Stimulated activated naive CD8-positive, alpha-beta T cell treated with anti-CD3 and anti-CD28 coated beads, Interleukin-15, Interleukin-2, amounts not matched to agents 100 ng/mL and 50 ng/mL, for 24 hours (primary cell): Measurements from ENCODE around the gene ANKRD11.
"Not testable (repeated sequence)": the region's sequence is repeated elsewhere in the genome, so short reads cannot be mapped to it uniquely, and the experiment has no call there.

ENCODE experiments used
- H3K27ac Mint-ChIP-seq: one replicate; pipeline ENCODE4 v1.8.0; 2021; ENCODE audit warnings: mild to moderate bottlenecking, mixed read lengths
- H3K27me3 Mint-ChIP-seq: one replicate; pipeline ENCODE4 v1.8.0; 2021; ENCODE audit warnings: mixed read lengths
- H3K36me3 Mint-ChIP-seq: one replicate; pipeline ENCODE4 v1.8.0; 2021; ENCODE audit warnings: low read depth, mixed read lengths
- H3K4me1 Mint-ChIP-seq: one replicate; pipeline ENCODE4 v1.8.0; 2021; ENCODE audit warnings: low read depth, mixed read lengths
- H3K4me3 Mint-ChIP-seq: one replicate; pipeline ENCODE4 v1.8.0; 2021; ENCODE audit warnings: mild to moderate bottlenecking, mixed read lengths
- H3K9me3 Mint-ChIP-seq: one replicate; pipeline ENCODE4 v1.8.0; 2021; ENCODE audit warnings: mixed read lengths

ANKRD11 gene

DNA sequence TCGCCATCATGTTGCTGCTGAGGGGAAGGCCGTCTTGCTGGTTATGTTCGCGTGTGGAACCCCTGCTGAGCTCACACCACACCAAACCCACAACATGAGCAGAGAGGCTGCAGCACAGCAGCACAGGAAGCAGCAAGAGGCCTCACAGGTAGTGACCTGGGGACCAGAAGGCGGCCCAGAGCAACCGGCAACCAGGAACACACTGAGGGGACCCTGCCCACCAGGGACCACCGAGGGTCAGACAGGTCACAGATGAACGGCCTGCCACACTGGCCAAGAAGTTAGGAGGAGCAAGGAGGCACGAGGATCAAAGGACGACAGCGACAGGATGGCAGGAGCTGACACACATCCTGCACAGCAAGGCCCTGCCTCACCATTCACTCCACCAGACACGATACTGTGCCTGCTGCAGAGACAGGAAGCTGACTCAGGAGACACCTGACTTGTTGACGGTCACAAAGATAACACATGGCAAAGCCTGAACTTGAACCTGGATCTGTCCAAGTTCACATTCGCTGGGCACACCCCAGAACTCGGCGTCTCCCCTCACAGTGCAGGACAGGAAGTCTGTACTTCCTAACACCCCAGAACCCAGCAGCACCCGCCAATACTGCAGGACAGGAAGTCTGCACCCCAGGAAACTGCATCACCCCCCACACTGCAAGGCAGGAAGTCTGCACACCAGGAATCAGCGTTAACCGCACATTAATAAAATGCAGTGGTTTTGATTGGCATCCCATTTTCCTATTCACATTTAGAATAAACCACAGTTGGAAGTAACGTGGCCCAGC, 174.4 kb downstream of the ANKRD11 start:
- Mint-ChIP-seq H3K36me3 (peaks cover 36% of the 10 kb centered on the region), H3K27ac (peak overlapping the region; percentile 92), H3K4me1 (peaks cover 91% of the 10 kb centered on the region), H3K27me3 (no peaks in the 10 kb centered on the region), H3K4me3 (peak overlapping the region; percentile 65), H3K9me3 (no peaks in the 10 kb centered on the region)

DNA sequence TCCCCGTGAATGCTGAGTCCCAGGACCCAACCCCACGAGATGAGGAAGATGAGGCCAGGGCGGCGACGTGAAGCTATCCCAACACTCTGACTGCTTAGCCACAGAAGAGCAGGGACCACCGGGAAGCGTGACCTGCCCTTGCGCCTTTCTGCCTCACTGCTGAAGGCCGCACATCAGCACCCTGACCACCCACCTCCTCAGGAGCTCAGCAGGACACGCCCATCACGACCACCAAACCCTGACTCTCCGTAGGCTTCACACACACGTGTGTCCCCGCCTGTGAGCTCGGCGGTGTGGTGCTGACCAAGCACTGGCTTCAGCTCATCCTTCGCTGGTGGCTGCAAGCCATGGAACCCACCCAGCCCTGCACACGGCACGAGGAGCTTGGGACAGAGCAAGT, 175.1 kb downstream of the ANKRD11 start:
- H3K27ac Mint-ChIP-seq = peak overlapping the region; percentile 92
- H3K36me3 Mint-ChIP-seq = peaks cover 41% of the 10 kb centered on the region
- peak overlapping the region; percentile 65 for H3K4me3 Mint-ChIP-seq
- H3K4me1 Mint-ChIP-seq = peaks cover 88% of the 10 kb centered on the region
- no peaks in the 10 kb centered on the region for H3K27me3 Mint-ChIP-seq
- no peaks in the 10 kb centered on the region for H3K9me3 Mint-ChIP-seq

DNA sequence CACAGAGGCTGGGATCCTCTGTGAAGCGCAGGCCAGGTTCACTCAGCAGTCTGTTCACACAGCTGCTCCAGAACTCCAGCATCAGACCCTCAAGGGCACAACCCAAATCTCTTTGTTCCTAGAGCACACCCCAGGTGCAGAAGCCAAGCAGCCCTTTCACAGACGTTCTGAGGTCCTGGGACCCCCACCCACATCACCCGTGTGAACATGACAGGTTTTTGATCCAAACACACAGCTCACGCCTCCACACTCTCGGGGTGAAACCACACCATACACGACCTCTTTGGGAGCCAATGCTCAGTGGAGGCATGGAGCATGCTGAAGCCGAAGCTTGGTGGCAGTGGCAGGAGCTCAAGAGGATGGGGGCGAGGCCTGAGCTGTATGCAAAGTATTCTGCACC, 175.5 kb downstream of the ANKRD11 start:
- H3K4me3 Mint-ChIP-seq = peak overlapping the region; percentile 65
- H3K36me3 Mint-ChIP-seq = peaks cover 36% of the 10 kb centered on the region
- peak overlapping the region; percentile 92 for H3K27ac Mint-ChIP-seq
- H3K27me3 Mint-ChIP-seq = no peaks in the 10 kb centered on the region
- peaks cover 88% of the 10 kb centered on the region for H3K4me1 Mint-ChIP-seq
- H3K9me3 Mint-ChIP-seq = no peaks in the 10 kb centered on the region

DNA sequence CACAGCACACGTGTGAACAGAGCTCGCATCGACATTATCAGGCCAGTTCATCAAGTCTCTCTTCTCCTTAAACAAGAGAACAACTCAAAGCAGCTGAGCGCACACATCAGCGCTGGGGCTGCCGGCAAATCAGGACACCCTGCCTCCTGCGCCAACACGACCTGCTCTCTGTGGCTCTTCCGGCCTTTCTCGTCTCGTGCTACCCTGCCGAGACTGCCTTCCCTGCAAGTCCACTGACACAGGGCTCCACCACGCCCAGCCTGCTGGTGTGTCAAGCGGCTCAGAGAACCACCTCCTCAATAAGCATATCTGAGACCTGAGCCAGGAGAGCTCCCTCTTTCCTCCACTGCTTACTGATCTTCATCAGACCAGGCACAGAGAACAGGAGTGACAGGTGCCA, 176.0 kb downstream of the ANKRD11 start:
- H3K4me3 Mint-ChIP-seq = peak overlapping the region; percentile 65
- H3K4me1 Mint-ChIP-seq = peaks cover 88% of the 10 kb centered on the region
- no peaks in the 10 kb centered on the region for H3K9me3 Mint-ChIP-seq
- peak overlapping the region; percentile 92 for H3K27ac Mint-ChIP-seq
- H3K36me3 Mint-ChIP-seq = peaks cover 34% of the 10 kb centered on the region
- no peaks in the 10 kb centered on the region for H3K27me3 Mint-ChIP-seq

DNA sequence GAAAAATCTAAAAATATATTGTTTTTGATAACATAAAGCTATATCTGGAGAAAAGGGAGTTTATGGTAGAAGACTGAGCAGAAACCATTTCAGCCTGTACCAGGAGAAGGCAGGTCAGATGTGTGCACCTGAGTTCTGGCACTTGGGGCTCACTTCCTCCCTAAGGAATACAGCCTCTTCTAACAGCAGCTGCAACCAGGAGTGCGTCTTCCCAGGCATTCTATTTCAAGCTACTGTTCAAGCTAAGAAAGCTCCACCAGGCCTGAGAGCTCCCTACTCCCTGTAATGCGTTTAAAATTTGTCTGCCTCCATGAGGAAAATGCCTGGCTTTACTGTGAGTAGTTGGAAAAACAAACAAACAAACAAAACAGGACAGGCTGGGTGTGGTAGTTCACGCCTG, 176.8 kb downstream of the ANKRD11 start:
- H3K36me3 Mint-ChIP-seq = peaks cover 36% of the 10 kb centered on the region
- peak overlapping the region; percentile 92 for H3K27ac Mint-ChIP-seq
- H3K4me1 Mint-ChIP-seq = peaks cover 88% of the 10 kb centered on the region
- no peaks in the 10 kb centered on the region for H3K27me3 Mint-ChIP-seq
- H3K9me3 Mint-ChIP-seq = no peaks in the 10 kb centered on the region
- no peak overlapping the region for H3K4me3 Mint-ChIP-seq

DNA sequence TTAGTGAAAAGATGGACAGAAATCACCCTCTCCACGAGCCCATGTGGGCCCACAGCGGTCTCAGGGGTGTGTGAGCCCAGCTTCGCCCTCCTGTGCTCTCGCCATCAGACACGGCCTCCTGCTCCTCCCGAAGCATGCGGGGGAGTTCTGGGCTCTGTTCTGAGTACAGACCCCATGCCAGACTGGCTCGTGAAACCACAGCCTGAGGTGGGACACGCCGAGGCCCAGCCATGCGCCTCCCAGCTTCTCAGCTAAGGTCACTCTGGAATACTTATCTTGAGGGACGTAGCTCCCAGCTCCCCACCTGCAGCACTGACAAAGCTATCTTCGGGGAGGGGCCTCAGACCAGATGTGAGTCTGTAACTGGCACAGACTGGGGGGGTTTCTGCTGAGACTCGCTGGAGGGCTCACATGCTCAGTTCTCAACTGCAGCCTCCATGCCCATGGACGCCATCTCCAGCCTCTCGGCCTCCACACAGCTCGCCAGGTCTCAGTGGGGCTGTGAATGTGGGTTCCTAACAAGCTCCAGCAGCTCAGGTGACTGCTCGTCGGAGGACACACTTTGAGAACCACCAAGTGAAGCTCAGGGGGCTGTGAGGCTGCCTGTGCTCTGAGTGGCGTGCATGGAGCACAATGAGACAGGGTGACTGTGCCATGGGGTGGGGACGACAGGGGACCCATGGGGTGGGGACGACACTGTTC, 177.6 kb downstream of the ANKRD11 start:
- H3K36me3 Mint-ChIP-seq = peaks cover 29% of the 10 kb centered on the region
- H3K27me3 Mint-ChIP-seq = no peaks in the 10 kb centered on the region
- no peak overlapping the region for H3K27ac Mint-ChIP-seq
- no peaks in the 10 kb centered on the region for H3K9me3 Mint-ChIP-seq
- H3K4me3 Mint-ChIP-seq = no peak overlapping the region
- peaks cover 88% of the 10 kb centered on the region for H3K4me1 Mint-ChIP-seq

DNA sequence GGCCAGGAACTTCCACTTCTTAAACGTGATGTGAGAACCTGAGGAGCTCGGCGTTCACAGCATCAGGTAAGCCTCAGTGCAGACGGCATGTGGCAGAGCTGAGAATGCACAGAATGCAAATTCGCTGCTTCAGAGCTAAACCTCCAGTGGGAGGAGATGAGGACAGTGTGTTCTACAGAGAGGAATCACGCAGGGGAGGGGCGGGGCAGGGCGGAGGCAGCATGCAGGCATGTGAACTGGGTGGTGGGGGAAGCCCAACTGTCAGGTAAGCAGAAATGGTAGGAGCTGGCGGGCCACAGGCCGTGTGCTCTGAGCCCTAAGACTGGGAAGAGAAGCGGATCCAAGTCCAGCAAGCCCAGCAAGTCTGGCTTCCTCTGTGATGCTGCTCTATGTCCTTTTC, 178.2 kb downstream of the ANKRD11 start:
- H3K9me3 Mint-ChIP-seq = no peaks in the 10 kb centered on the region
- peaks cover 88% of the 10 kb centered on the region for H3K4me1 Mint-ChIP-seq
- peak overlapping the region; percentile 51 for H3K27ac Mint-ChIP-seq
- H3K27me3 Mint-ChIP-seq = no peaks in the 10 kb centered on the region
- H3K4me3 Mint-ChIP-seq = no peak overlapping the region
- peaks cover 30% of the 10 kb centered on the region for H3K36me3 Mint-ChIP-seq

DNA sequence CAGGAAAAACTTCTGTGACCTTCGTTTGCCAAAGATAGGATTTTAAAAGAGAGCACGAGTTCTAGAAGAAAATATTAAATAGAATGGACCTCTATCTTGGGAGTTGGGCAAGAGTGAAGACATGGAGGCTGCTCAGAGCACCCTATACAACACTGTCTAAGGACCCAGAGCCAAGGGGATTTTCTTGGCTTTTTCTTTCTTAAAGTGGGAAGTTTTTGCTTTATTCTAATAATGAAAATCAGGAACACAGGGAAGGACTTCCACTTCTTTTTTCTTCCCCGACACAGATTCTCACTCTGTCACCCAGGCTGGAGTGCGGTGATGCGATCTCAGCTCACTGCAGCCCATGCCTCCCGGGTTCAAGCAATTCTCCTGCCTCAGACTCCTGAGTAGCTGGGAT, 178.7 kb downstream of the ANKRD11 start:
- Mint-ChIP-seq H3K9me3 (no peaks in the 10 kb centered on the region), H3K27me3 (no peaks in the 10 kb centered on the region), H3K4me1 (peaks cover 85% of the 10 kb centered on the region), H3K4me3 (no peak overlapping the region), H3K36me3 (peaks cover 33% of the 10 kb centered on the region), H3K27ac (peak overlapping the region; percentile 64)

DNA sequence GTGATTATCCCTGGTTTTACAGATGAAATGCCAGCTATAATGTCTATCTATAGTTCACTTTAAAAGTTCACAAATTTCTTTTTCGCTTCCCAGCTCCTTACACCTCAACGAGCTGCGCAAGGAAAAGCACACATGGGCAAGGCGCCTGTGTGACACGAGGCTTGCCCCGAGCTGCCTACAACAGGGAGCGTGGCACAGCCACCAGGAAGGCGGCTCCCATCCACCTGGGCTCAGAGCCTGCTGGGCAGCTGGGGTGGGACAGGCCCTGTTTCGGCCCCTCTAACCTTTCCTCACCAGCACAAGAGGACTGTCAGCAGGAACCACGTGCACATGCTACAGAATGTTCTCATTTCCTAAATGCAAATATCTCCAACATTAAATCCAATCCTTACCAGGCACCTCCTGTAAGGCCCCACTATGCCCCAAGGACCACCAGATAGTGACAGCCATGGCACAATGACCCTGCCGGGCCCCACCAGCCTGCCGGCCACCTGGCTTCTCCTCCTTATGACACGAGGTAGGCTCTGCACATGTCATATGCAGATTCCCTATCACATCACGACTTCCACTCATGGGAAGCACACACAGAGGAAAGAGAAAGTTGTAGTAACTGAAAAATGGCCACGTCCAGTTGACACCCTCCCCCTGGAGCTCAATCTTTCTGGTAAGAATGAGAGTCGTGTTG, 180.8 kb downstream of the ANKRD11 start:
- H3K4me1 Mint-ChIP-seq = peaks cover 66% of the 10 kb centered on the region
- no peak overlapping the region for H3K4me3 Mint-ChIP-seq
- H3K36me3 Mint-ChIP-seq = peaks cover 30% of the 10 kb centered on the region
- no peaks in the 10 kb centered on the region for H3K9me3 Mint-ChIP-seq
- peak overlapping the region; percentile 49 for H3K27ac Mint-ChIP-seq
- no peaks in the 10 kb centered on the region for H3K27me3 Mint-ChIP-seq

DNA sequence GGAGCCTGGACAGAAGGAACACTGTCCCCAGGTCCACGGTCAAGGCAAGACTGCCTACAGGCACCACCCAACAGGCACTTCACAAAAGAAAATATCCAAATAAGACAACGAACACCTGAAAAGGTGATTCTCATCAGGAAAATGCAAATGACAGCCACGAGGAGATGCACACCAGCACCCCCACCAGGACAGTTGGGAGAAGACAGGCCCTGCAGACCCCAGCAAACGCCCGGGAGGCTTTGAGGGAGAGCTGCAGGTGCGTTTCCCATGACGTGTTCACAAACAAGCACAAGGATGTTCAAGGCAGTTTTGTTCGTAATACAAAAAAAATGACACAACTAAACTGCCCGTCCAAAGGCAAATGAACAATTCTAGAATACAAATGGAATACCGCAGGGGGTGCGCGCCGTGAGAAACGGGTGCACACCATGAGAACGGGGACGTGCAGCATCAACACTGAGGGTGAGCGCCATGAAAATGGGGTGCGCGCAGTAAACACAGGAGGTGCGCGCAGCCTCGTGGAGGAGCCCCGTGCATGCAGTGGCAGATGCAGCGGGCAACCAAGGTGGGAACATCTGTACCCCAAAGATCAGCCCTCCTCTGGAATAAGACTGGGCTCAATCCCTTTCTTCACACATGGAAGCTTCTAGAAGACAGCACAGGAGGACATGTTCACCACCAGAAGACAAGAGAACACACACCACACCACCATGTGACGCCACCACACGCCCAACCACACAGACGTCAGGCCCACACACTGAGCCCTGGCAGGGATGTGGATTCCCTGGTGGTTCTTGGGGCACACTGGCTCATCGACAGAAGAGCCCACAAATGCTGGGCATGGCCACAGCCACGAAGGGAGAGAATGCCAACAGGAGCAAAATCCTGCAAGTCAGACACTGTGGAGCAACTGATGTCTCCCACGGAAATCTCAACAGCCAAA, 181.7 kb downstream of the ANKRD11 start:
- peaks cover 66% of the 10 kb centered on the region for H3K4me1 Mint-ChIP-seq
- no peaks in the 10 kb centered on the region for H3K27me3 Mint-ChIP-seq
- no peaks in the 10 kb centered on the region for H3K9me3 Mint-ChIP-seq
- peaks cover 32% of the 10 kb centered on the region for H3K36me3 Mint-ChIP-seq
- H3K27ac Mint-ChIP-seq = peak overlapping the region; percentile 81
- no peak overlapping the region for H3K4me3 Mint-ChIP-seq

DNA sequence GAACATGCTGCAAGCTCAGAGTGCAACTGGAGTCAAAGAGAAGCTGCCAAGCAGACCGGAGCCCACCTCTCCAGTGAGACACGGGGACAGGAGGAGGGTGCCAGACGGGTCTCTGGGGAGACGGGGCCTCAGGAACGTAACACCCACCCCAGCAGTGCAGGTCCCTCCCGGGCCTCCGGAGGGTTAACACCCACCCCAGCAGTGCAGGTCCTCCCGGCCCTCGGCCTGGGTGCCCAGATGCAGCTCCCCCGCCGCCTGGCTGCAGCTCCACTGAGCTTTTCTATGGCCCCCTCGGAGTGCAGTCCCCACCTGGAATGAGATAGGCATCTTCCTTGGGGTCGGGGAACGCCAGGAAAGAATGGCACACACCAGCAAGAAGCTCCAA, 182.9 kb downstream of the ANKRD11 start:
- Mint-ChIP-seq H3K4me3 (no peak overlapping the region), H3K4me1 (peaks cover 63% of the 10 kb centered on the region), H3K9me3 (no peaks in the 10 kb centered on the region), H3K27me3 (no peaks in the 10 kb centered on the region), H3K27ac (peak overlapping the region; percentile 36), H3K36me3 (peaks cover 40% of the 10 kb centered on the region)

DNA sequence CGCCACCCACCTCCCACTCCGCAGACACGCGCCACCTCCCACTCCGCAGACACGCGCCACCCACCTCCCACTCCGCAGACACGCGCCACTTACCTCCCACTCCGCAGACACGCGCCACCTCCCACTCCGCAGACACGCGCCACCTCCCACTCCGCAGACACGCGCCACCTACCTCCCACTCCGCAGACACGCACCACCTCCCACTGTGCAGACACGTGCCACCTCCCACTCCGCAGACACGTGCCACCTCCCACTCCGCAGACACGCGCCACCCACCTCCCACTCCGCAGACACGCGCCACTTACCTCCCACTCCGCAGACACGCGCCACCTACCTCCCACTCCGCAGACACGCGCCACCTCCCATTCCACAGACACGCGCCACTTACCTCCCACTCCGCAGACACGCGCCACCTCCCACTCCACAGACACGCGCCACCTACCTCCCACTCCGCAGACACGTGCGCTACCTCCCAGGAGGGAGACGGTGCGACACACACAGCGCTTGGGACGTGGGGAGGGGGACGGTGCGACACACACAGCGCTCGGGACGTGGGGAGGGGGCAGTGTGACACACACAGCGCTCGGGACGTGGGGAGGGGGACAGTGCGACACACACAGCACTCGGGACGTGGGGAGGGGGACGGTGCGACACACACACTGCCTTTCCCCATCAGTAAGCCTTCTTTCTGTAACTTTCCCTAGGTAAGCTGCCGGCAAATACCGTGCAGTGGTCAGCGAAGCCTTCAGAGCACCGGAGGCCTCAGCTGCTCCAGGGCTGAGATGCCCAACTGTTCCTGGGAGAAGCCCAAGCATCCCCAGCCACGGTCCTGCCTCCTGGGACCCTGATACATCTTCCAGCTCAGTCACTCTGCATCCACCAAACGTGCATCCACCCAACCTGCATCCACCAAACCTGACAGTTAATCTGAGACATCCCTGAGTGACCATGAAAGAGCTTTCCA, 183.6 kb downstream of the ANKRD11 start:
- peaks cover 41% of the 10 kb centered on the region for H3K36me3 Mint-ChIP-seq
- H3K27ac Mint-ChIP-seq = peak overlapping the region; percentile 36
- not testable (repeated sequence) for H3K4me3 Mint-ChIP-seq, H3K9me3 Mint-ChIP-seq, H3K27me3 Mint-ChIP-seq
- peaks cover 59% of the 10 kb centered on the region for H3K4me1 Mint-ChIP-seq

DNA sequence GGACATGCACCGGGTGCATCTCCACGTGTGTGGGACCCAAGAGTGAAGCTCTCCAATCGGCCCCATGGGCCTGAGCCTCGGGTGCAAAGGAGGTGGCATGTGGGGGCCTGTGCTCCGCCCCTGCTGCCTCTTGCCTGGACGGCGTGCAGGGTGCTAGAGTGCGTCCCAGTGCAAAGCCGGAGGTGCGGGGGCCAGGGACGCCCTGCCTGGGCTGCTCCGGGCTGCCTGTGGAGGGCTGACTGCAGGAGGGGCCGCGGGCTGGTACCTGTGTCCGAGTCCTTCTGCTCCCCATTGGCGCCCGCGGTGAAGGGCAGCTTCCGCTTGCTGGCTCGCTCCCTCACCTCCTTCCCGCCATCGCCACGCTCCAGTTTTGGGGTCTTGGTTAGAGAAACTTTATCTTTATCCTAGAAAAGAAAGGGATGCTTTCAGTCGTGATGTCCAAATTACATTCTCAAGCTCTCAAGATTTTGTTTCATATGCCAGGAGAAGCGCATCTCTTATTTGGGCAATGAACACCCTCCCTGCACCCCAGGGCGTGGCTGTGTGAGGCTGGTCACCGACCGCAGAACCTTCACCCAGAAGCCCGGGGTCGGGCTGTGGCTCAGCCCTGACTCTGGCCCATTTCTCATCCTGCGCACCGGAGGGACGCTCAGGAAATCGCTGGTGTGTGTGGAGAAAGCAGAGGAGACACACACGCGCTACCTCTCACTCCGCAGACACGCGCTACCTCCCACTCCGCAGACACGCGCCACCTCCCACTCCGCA, 185.2 kb downstream of the ANKRD11 start:
- H3K4me1 Mint-ChIP-seq = peaks cover 55% of the 10 kb centered on the region
- H3K9me3 Mint-ChIP-seq = no peaks in the 10 kb centered on the region
- H3K27ac Mint-ChIP-seq = no peak overlapping the region
- H3K4me3 Mint-ChIP-seq = no peak overlapping the region
- H3K27me3 Mint-ChIP-seq = no peaks in the 10 kb centered on the region
- H3K36me3 Mint-ChIP-seq = peaks cover 29% of the 10 kb centered on the region
